Pancreas (tissue), 10 donors: ENCODE measurements around the gene MEIKIN. TPM values are rescaled to one million over a fixed set of nuclear protein-coding genes. Genes with fewer than 3 reads are reported as not detected.
"Not testable (repeated sequence)": the region's sequence is repeated elsewhere in the genome, so short reads cannot be mapped to it uniquely, and the experiment has no call there.

Source experiments
- ATAC-seq, 4 donors: fragments of 200-7000 bp; cut with Tn5 transposase; one replicate each; pipeline versions ENCODE4 v1.8.0 to v1.9.1; 2020; ENCODE audit warnings: mild to moderate bottlenecking in 4 of 4, moderate library complexity in 4 of 4
- DNase-seq, 6 donors: peaks; one replicate each; pipeline ENCODE4 v3.0.0-alpha.2; 2020
- FAIRE-seq: peaks from 2 replicates; lab custom pipeline; 2012; peaks lifted over from hg19 to GRCh38; lab: Jason Lieb, UNC
- H3K27ac ChIP-seq, 4 donors: fragments of 200-600 bp; sonication (generic); 1 replicate in 3 of 4; 2 replicates in 1 of 4; pipeline versions ENCODE4 v1.5.0 to v1.8.0; 2020
- H3K27me3 ChIP-seq, 4 donors: fragments of 200-600 bp; one replicate each; pipeline ENCODE4 v1.8.0; 2021
- H3K36me3 ChIP-seq, 3 donors: fragments of 200-600 bp; sonication (generic) in 1 of 3; one replicate each; pipeline versions ENCODE4 v1.5.0 to v1.8.0; 2020 to 2021
- H3K4me1 ChIP-seq, 3 donors: fragments of 200-600 bp; one replicate each; pipeline ENCODE4 v1.8.0; 2021
- H3K4me3 ChIP-seq, 4 donors: fragments of 200-600 bp; sonication (generic) in 2 of 4; one replicate each; pipeline versions ENCODE4 v1.5.0 to v1.8.0; 2020 to 2021
- H3K9me3 ChIP-seq, 4 donors: fragments of 200-600 bp; one replicate each; pipeline ENCODE4 v1.8.0; 2021
- CTCF ChIP-seq, 4 donors: fragments of 200-600 bp; sonication (generic) in 3 of 4; IDR thresholded peaks; one replicate each; pipeline versions ENCODE4 v1.5.0 to v1.8.0; 2021; ENCODE audit warnings: antibody characterized with exemption in 4 of 4
- WGBS, 2 donors: extraction: QIAGEN DNeasy Blood & Tissue Kit; methylation state at CpG; one replicate each; pipeline ENCODE4 v1.1.7; 2013; 5-methylcytosine and 5-hydroxymethylcytosine counted together
- intact Hi-C, 3 donors: fragments of 100-400 bp; cut with DNase I; formaldehyde crosslinking; loops; one replicate each; pipeline versions ENCODE4 v1.11.1 to v1.14.2; 2022
- polyA plus RNA-seq, 2 donors: library from polyadenylated mRNA; stranded (reverse); fragments of 200-250 nt; gene quantifications; one replicate each; pipeline ENCODE4 v1.2.3, GENCODE V29; 2013
- total RNA-seq, 6 donors: library from RNA; stranded (reverse); fragmentation: NEBNext Ultra II Directional in 4 of 6; extraction: Animal tissue kit (Norgen Biotek cat#: 25700) in 4 of 6; gene quantifications; one replicate each; pipeline versions ENCODE4 v1.2.1 to v1.2.4, GENCODE V29; 2021 to 2023
- donor health status: healthy with polysubstance abuse.
- donor health status: DM: no; HTN: no; CAD: no; lungs with moderate emphysema.
- donor health status: DM: no; HTN: no; CAD: no.
- donor health status: control.
- donor health status: control.
- donor health status: Bipolar disorder and iron deficiency.
- donor health status: DM: yes; HTN: yes; CAD: no.
- donor health status: DM: no; HTN: no; CAD: no.
- donor health status: DM: no; HTN: no; CAD: no.
- donor health status: DM: yes; HTN: yes; CAD: no.

The MEIKIN gene
- total and polyA plus RNA-seq, 8 donors, result 1.2 TPM; not detected in 7

- no peak overlapping the region for H3K27ac ChIP-seq
- DNase-seq (no peak), FAIRE-seq (no peak), ATAC-seq (no peak)
- intact Hi-C loops, result no loop called here
- no peak overlapping the region for H3K4me3 ChIP-seq
- H3K36me3 ChIP-seq, result no peaks in the 10 kb centered on the region
- H3K27me3 ChIP-seq, result no peaks in the 10 kb centered on the region
- WGBS, 2 donors, result 48 to 49% methylated on average over 1 of the region's 1 CpG
- TF ChIP-seq CTCF (IDR thresholded peaks at IDR 0.05), result no peak
- no peaks in the 10 kb centered on the region for H3K4me1 ChIP-seq
- no peaks in the 10 kb centered on the region for H3K9me3 ChIP-seq
Observed at GRCh38 chr5:131846536-131846935, 98.9 kb downstream of the MEIKIN start.

DNA sequence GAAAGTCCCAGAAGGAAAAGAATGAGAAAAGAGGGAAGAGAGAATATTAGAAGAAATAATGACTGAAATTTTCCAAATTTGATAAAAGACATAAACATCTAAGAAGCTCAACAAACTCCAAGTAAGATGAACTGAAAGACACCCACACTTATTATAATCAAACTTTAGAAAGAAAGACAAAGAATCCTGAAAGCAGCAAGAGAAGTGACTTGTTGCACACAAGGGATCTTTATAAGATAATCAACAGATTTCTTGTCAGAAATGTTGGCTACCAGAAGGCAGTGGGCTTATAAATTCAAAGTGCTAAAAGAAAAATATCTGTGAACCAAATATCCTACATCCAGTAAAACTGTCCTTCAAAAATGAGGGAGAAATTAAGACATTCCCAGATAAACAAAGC, 99.6 kb downstream of the MEIKIN start:
- Histone ChIP-seq H3K36me3 (no peaks in the 10 kb centered on the region), H3K4me3 (no peak overlapping the region), H3K27ac (no peak overlapping the region), H3K27me3 (no peaks in the 10 kb centered on the region), H3K9me3 (no peaks in the 10 kb centered on the region), H3K4me1 (no peaks in the 10 kb centered on the region)
- ATAC-seq, result no peak
- intact Hi-C loops, result no loop called here
- no peak for DNase-seq
- no peak for TF ChIP-seq CTCF (IDR thresholded peaks at IDR 0.05)
- no peak for FAIRE-seq

DNA sequence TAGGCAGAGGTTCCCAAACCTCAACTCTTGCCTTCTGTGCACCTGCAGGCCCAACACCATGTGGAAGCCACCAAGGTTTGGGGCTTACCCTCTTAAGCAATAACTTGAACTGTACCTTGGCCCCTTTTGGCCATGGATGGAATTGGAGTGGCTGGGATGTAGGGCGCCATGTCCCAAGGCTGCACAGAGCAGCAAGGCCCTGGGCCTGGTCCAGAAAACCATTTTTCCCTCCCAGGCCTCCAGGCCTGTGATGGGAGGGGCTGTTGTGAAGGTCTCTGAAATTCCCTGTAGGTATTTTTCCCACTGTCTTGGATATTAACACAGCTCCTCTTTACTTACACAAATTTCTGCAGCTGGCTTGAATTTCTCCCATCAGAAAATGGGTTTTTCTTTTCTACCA, 102.5 kb downstream of the MEIKIN start:
- intact Hi-C loops, DNase-seq, H3K4me3 ChIP-seq, H3K9me3 ChIP-seq, ATAC-seq, FAIRE-seq, H3K27me3 ChIP-seq, H3K27ac ChIP-seq, H3K36me3 ChIP-seq, H3K4me1 ChIP-seq: not testable (repeated sequence)
- 78 to 85% methylated on average over 1 of the region's 1 CpG for WGBS, 2 donors

- H3K36me3 ChIP-seq, FAIRE-seq, H3K27me3 ChIP-seq, H3K9me3 ChIP-seq, ATAC-seq, DNase-seq, H3K4me1 ChIP-seq, H3K27ac ChIP-seq, H3K4me3 ChIP-seq, intact Hi-C loops: not testable (repeated sequence)
- 92 to 100% methylated on average over 2 of the region's 2 CpGs for WGBS, 2 donors
Observed at GRCh38 chr5:131832702-131833101, 112.8 kb downstream of the MEIKIN start.

GRCh38 chr5:131825404-131826013, 120.0 kb downstream of the MEIKIN start:
- no peaks in the 10 kb centered on the region for H3K4me1 ChIP-seq
- H3K9me3 ChIP-seq, result no peaks in the 10 kb centered on the region
- TF ChIP-seq CTCF (IDR thresholded peaks at IDR 0.05), result no peak
- intact Hi-C loops, result no loop called here
- H3K4me3 ChIP-seq, result no peak overlapping the region
- H3K27ac ChIP-seq, result no peak overlapping the region
- no peaks in the 10 kb centered on the region for H3K27me3 ChIP-seq
- DNase-seq (no peak), ATAC-seq (no peak), FAIRE-seq (no peak)
- no peaks in the 10 kb centered on the region for H3K36me3 ChIP-seq
- WGBS, 2 donors, result 61 to 67% methylated on average over 2 of the region's 2 CpGs

- no peaks in the 10 kb centered on the region for H3K27me3 ChIP-seq
- no peaks in the 10 kb centered on the region for H3K9me3 ChIP-seq
- FAIRE-seq, result no peak
- TF ChIP-seq CTCF (IDR thresholded peaks at IDR 0.05), result no peak
- ATAC-seq, result no peak
- no peak overlapping the region for H3K4me3 ChIP-seq
- DNase-seq, result no peak
- H3K4me1 ChIP-seq, result no peaks in the 10 kb centered on the region
- intact Hi-C loops, result no loop called here
- 87 to 97% methylated on average over 1 of the region's 1 CpG for WGBS, 2 donors
- no peak overlapping the region for H3K27ac ChIP-seq
- no peaks in the 10 kb centered on the region for H3K36me3 ChIP-seq
Observed at GRCh38 chr5:131824631-131825030, 120.8 kb downstream of the MEIKIN start.
